H9 (cell line): ENCODE results near the gene IRF6. TPM values are rescaled to one million over a fixed set of nuclear protein-coding genes. Genes with fewer than 3 reads are reported as not detected.

Experiments used
- DNase-seq: peaks from one replicate; pipeline ENCODE4 v3.0.0-alpha.2; 2017
- H2AFZ ChIP-seq: one replicate; pipeline ENCODE4 v1.6.1; 2013; ENCODE audit warnings: mild to moderate bottlenecking, low read length, control low read depth, moderate library complexity
- H2AK5ac ChIP-seq: 2 replicates; pipeline ENCODE4 v1.6.1; 2013; ENCODE audit warnings: low read length, control low read depth, mixed read lengths; ENCODE audit not compliant: insufficient read length
- H2BK120ac ChIP-seq: one replicate; pipeline ENCODE4 v1.6.1; 2013; ENCODE audit warnings: low read depth, mild to moderate bottlenecking, low read length, control low read depth, inconsistent platforms; ENCODE audit not compliant: poor library complexity, severe bottlenecking
- H2BK12ac ChIP-seq: 2 replicates; pipeline ENCODE4 v1.6.1; 2013; ENCODE audit warnings: low read length, control low read depth, mixed read lengths, low read depth; ENCODE audit not compliant: insufficient read length
- H2BK15ac ChIP-seq: 2 replicates; pipeline ENCODE4 v1.6.1; 2013; ENCODE audit warnings: low read depth, low read length, control low read depth
- H2BK20ac ChIP-seq: one replicate; pipeline ENCODE4 v1.6.1; 2013; ENCODE audit warnings: low read depth, mild to moderate bottlenecking, low read length, control low read depth, inconsistent platforms; ENCODE audit not compliant: poor library complexity, severe bottlenecking
- H2BK5ac ChIP-seq: 2 replicates; pipeline ENCODE4 v1.6.1; 2013; ENCODE audit warnings: low read length, control low read depth, mixed read lengths; ENCODE audit not compliant: insufficient read length
- H3K14ac ChIP-seq: 2 replicates; pipeline ENCODE4 v1.6.1; 2013; ENCODE audit warnings: low read length, control low read depth; ENCODE audit not compliant: insufficient read depth
- H3K18ac ChIP-seq: 2 replicates; pipeline ENCODE4 v1.6.1; 2013; ENCODE audit warnings: low read depth, mild to moderate bottlenecking, mixed read lengths, low read length, control low read depth; ENCODE audit not compliant: insufficient read length
- H3K23ac ChIP-seq: 2 replicates; pipeline ENCODE4 v1.6.1; 2013; ENCODE audit warnings: low read length, control low read depth, mixed read lengths, low read depth; ENCODE audit not compliant: insufficient read length
- H3K23me2 ChIP-seq: 2 replicates; pipeline ENCODE4 v1.6.1; 2013; ENCODE audit warnings: low read depth, mild to moderate bottlenecking, mixed read lengths, low read length, control low read depth; ENCODE audit not compliant: insufficient read length, poor library complexity, severe bottlenecking
- H3K27ac ChIP-seq: 2 replicates; pipeline ENCODE4 v1.5.1; 2013; ENCODE audit warnings: low read length, control low read depth, mixed read lengths, low read depth; ENCODE audit not compliant: insufficient read length
- H3K27me3 ChIP-seq: 2 replicates; pipeline ENCODE4 v1.6.1; 2013; ENCODE audit warnings: low read length, control low read depth, inconsistent platforms; ENCODE audit not compliant: insufficient read depth
- H3K4ac ChIP-seq: 2 replicates; pipeline ENCODE4 v1.6.1; 2013; ENCODE audit warnings: low read depth, mild to moderate bottlenecking, control low read depth, inconsistent platforms, low read length, moderate library complexity
- H3K4me1 ChIP-seq: 2 replicates; pipeline ENCODE4 v1.6.1; 2013; ENCODE audit warnings: low read length, control low read depth, inconsistent platforms; ENCODE audit not compliant: insufficient read depth
- H3K4me2 ChIP-seq: 2 replicates; pipeline ENCODE4 v1.6.1; 2013; ENCODE audit warnings: low read length, control low read depth, mixed read lengths; ENCODE audit not compliant: insufficient read length, insufficient read depth
- H3K56ac ChIP-seq: 2 replicates; pipeline ENCODE4 v1.6.1; 2013; ENCODE audit warnings: low read depth, mild to moderate bottlenecking, mixed read lengths, low read length, control low read depth; ENCODE audit not compliant: insufficient read length
- H3K79me1 ChIP-seq: 2 replicates; pipeline ENCODE4 v1.6.1; 2013; ENCODE audit warnings: low read depth, mild to moderate bottlenecking, moderate library complexity, low read length, control low read depth, inconsistent platforms; ENCODE audit not compliant: insufficient read depth, poor library complexity, severe bottlenecking
- H3K79me2 ChIP-seq: 2 replicates; pipeline ENCODE4 v1.6.1; 2013; ENCODE audit warnings: low read length, control low read depth, inconsistent platforms; ENCODE audit not compliant: insufficient read depth
- H3K9ac ChIP-seq: 2 replicates; pipeline ENCODE4 v1.6.1; 2013; ENCODE audit warnings: low read length, control low read depth, mixed read lengths; ENCODE audit not compliant: insufficient read length; ENCODE audit errors: extremely low read depth
- H3K9me3 ChIP-seq: one replicate; pipeline ENCODE4 v1.6.1; 2013; ENCODE audit warnings: low read depth, low read length, inconsistent platforms; ENCODE audit not compliant: control insufficient read depth
- H3T11ph ChIP-seq: one replicate; pipeline ENCODE4 v1.6.1; 2013; ENCODE audit warnings: mild to moderate bottlenecking, low read length, control low read depth, inconsistent platforms
- H4K20me1 ChIP-seq: one replicate; pipeline ENCODE4 v1.6.1; 2013; ENCODE audit not compliant: control insufficient read depth, insufficient read length, insufficient read depth
- H4K5ac ChIP-seq: 2 replicates; pipeline ENCODE4 v1.6.1; 2013; ENCODE audit warnings: low read depth, mild to moderate bottlenecking, mixed read lengths, low read length, control low read depth; ENCODE audit not compliant: insufficient read length
- H4K8ac ChIP-seq: replicated peaks from 2 replicates; pipeline ENCODE4 v1.6.1; 2013; ENCODE audit warnings: low read length, control low read depth, mixed read lengths, low read depth; ENCODE audit not compliant: insufficient read length
- H4K91ac ChIP-seq: 2 replicates; pipeline ENCODE4 v1.6.1; 2013; ENCODE audit warnings: low read depth, mild to moderate bottlenecking, moderate library complexity, mixed read lengths, low read length, control low read depth; ENCODE audit not compliant: insufficient read length
- H3K27ac Mint-ChIP-seq, 3 experiments: 2 replicates in 2 of 3; 3 replicates in 1 of 3; pipeline ENCODE4 v1.8.0; 2020 to 2021; ENCODE audit warnings: mixed read lengths in 3 of 3, mild to moderate bottlenecking in 1 of 3, moderate library complexity in 1 of 3
- H3K27me3 Mint-ChIP-seq: 2 replicates; pipeline ENCODE4 v1.8.0; 2021; ENCODE audit warnings: low read depth, mild to moderate bottlenecking, moderate library complexity, mixed read lengths
- H3K36me3 Mint-ChIP-seq, 3 experiments: 2 replicates in 2 of 3; 3 replicates in 1 of 3; pipeline ENCODE4 v1.8.0; 2020 to 2021; ENCODE audit warnings: low read depth in 3 of 3, mixed read lengths in 3 of 3; ENCODE audit not compliant: insufficient read depth in 1 of 3
- H3K4me1 Mint-ChIP-seq, 2 experiments: 2 replicates each; pipeline ENCODE4 v1.8.0; 2020; ENCODE audit warnings: mixed read lengths in 2 of 2
- H3K4me3 Mint-ChIP-seq, 2 experiments: 2 replicates in 1 of 2; 3 replicates in 1 of 2; pipeline ENCODE4 v1.8.0; 2020 to 2021; ENCODE audit warnings: mild to moderate bottlenecking in 2 of 2, mixed read lengths in 2 of 2, moderate library complexity in 1 of 2
- H3K9me3 Mint-ChIP-seq, 2 experiments: 2 replicates in 1 of 2; 3 replicates in 1 of 2; pipeline ENCODE4 v1.8.0; 2020; ENCODE audit warnings: mild to moderate bottlenecking in 2 of 2, mixed read lengths in 2 of 2, moderate library complexity in 1 of 2
- WGBS: extraction: QIAGEN DNeasy Blood & Tissue Kit; methylation state at CpG from one replicate; pipeline ENCODE4 v1.1.7; 2013; ENCODE audit warnings: missing lambda C conversion rate, low lambda C conversion rate, mixed read lengths; ENCODE audit not compliant: insufficient read length; ENCODE audit errors: extremely low coverage; 5-methylcytosine and 5-hydroxymethylcytosine counted together
- total RNA-seq: library from RNA; stranded (reverse); gene quantifications from 2 replicates; pipeline ENCODE4 v1.2.1, GENCODE V29; 2021
- TF ChIP-seq, protein P1 (sequence below): fragments of 200-600 bp; sonication (generic); conservative IDR thresholded peaks from 3 replicates; pipeline ENCODE4 v1.8.0; 2021; ENCODE audit warnings: antibody characterized with exemption, mild to moderate bottlenecking

Gene IRF6
- total RNA-seq, 1 experiment from 2014 or later: 7.1 TPM

GRCh38 chr1:209749205-209749604 is 56.7 kb downstream of the IRF6 start:
- Mint-ChIP-seq H3K4me1 (peaks cover 14% of the 10 kb centered on the region in 2 experiments), H3K27me3 (peaks cover 51% of the 10 kb centered on the region), H3K9me3 (no peaks in the 10 kb centered on the region), H3K36me3 (no peaks in the 10 kb centered on the region), H3K4me3 (no peak overlapping the region), H3K27ac (no peak overlapping the region)
- Histone ChIP-seq H3K23ac (no peak overlapping the region), H2BK15ac (no peak overlapping the region), H3K27me3 (peaks cover 2% of the 10 kb centered on the region; the same call in 1 of the 2 replicates), H3K18ac (no peak overlapping the region), H3K4ac (no peak overlapping the region), H3K27ac (no peak overlapping the region), H2BK5ac (no peak overlapping the region), H2BK120ac (no peak overlapping the region), H3K9ac (no peak overlapping the region), H4K8ac (no peak overlapping the region), H3K79me1 (no peaks in the 10 kb centered on the region), H4K5ac (no peak overlapping the region), H4K91ac (no peak overlapping the region), H3K4me2 (no peak overlapping the region), H3K4me1 (no peaks in the 10 kb centered on the region), H3K56ac (no peak overlapping the region), H4K20me1 (no peaks in the 10 kb centered on the region), H2BK20ac (no peak overlapping the region), H3T11ph (no peak overlapping the region), H2AFZ (no peak overlapping the region), H2BK12ac (no peak overlapping the region), H3K9me3 (no peaks in the 10 kb centered on the region), H3K23me2 (no peaks in the 10 kb centered on the region), H3K14ac (no peak overlapping the region), H2AK5ac (no peak overlapping the region), H3K79me2 (no peaks in the 10 kb centered on the region)
- no peak for DNase-seq
- TF ChIP-seq, protein P1, sequence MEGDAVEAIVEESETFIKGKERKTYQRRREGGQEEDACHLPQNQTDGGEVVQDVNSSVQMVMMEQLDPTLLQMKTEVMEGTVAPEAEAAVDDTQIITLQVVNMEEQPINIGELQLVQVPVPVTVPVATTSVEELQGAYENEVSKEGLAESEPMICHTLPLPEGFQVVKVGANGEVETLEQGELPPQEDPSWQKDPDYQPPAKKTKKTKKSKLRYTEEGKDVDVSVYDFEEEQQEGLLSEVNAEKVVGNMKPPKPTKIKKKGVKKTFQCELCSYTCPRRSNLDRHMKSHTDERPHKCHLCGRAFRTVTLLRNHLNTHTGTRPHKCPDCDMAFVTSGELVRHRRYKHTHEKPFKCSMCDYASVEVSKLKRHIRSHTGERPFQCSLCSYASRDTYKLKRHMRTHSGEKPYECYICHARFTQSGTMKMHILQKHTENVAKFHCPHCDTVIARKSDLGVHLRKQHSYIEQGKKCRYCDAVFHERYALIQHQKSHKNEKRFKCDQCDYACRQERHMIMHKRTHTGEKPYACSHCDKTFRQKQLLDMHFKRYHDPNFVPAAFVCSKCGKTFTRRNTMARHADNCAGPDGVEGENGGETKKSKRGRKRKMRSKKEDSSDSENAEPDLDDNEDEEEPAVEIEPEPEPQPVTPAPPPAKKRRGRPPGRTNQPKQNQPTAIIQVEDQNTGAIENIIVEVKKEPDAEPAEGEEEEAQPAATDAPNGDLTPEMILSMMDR: no peak
- WGBS: no CpG with 5 or more reads among the region's 2 CpGs
